ENCODE measurements around the gene TFDP3. TPM values are rescaled to one million over a fixed set of nuclear protein-coding genes. Genes with fewer than 3 reads are reported as not detected.

TFDP3 gene
- polyA plus RNA-seq, 3 donors, result not detected

- Histone ChIP-seq H3K9me3 (replicated peaks in 1 of 2; ENCODE audit: control insufficient read depth in 1 of 2, insufficient read depth in 1 of 2, low read length in 2 of 2) (no peaks in the 10 kb centered on the region), H3K79me2 (ENCODE audit: insufficient read depth, low read length) (no peaks in the 10 kb centered on the region), H3K27ac (ENCODE audit: low read depth in 1 of 2, low read length in 2 of 2) (no peak overlapping the region), H4K20me1 (ENCODE audit: insufficient read depth, low read length) (no peaks in the 10 kb centered on the region), H2AFZ (ENCODE audit: insufficient read depth, low read depth, low read length, poor library complexity, severe bottlenecking) (no peak overlapping the region), H3K27me3 (ENCODE audit: control insufficient read depth in 2 of 2, insufficient read depth in 2 of 2, low read length in 2 of 2) (no peaks in the 10 kb centered on the region), H3K36me3 (replicated peaks in 1 of 2; ENCODE audit: control insufficient read depth in 1 of 2, insufficient read depth in 2 of 2, low read length in 2 of 2) (no peaks in the 10 kb centered on the region), H3K9ac (ENCODE audit: insufficient read depth, low read length, poor library complexity, severe bottlenecking) (no peak overlapping the region), H3K4me1 (ENCODE audit: control insufficient read depth in 1 of 2, insufficient read depth in 2 of 2, low read length in 2 of 2) (no peaks in the 10 kb centered on the region), H3K4me2 (replicated peaks; ENCODE audit: extremely low read depth, low read length, poor library complexity, severe bottlenecking) (no peak overlapping the region), H3K4me3 (replicated peaks in 1 of 3; ENCODE audit: low read depth in 2 of 3, low read length in 3 of 3) (no peak overlapping the region)
- no peak overlapping the region for H3K4me3 Mint-ChIP-seq
- WGBS (ENCODE audit: insufficient coverage), result no CpG with 5 or more reads among the region's 3 CpGs
- intact Hi-C loops (cut with micrococcal nuclease), result no loop called here
- H3K9me3 Mint-ChIP-seq, result peaks cover 0 to 14% (median 6%) of the 10 kb centered on the region in 7 donors
- DNase-seq, result no peak
- H3K4me1 Mint-ChIP-seq, result no peaks in the 10 kb centered on the region
- H3K36me3 Mint-ChIP-seq, result no peaks in the 10 kb centered on the region
- no peak for TF ChIP-seq CTCF (IDR thresholded peaks at IDR 0.05)
- no peak overlapping the region for H3K27ac Mint-ChIP-seq
- peaks cover 0 to 12% (median 2%) of the 10 kb centered on the region in 3 donors for H3K27me3 Mint-ChIP-seq (ENCODE audit: low read depth in 3 of 3)
Measured at GRCh38 chrX:133215017-133215416, 3.1 kb downstream of the TFDP3 start.

- DNase-seq, result no peak
- Mint-ChIP-seq H3K9me3 (peaks cover 0 to 14% (median 6%) of the 10 kb centered on the region in 7 donors), H3K4me1 (no peaks in the 10 kb centered on the region), H3K36me3 (no peaks in the 10 kb centered on the region), H3K27me3 (ENCODE audit: low read depth in 3 of 3) (peaks cover 0 to 12% (median 2%) of the 10 kb centered on the region in 3 donors), H3K4me3 (no peak overlapping the region), H3K27ac (no peak overlapping the region)
- no peaks in the 10 kb centered on the region for H3K27me3 ChIP-seq (ENCODE audit: control insufficient read depth in 2 of 2, insufficient read depth in 2 of 2, low read length in 2 of 2)
- no peak overlapping the region for H3K27ac ChIP-seq (ENCODE audit: low read depth in 1 of 2, low read length in 2 of 2)
- intact Hi-C loops (cut with micrococcal nuclease), result no loop called here
- H4K20me1 ChIP-seq (ENCODE audit: insufficient read depth, low read length), result no peaks in the 10 kb centered on the region
- no peaks in the 10 kb centered on the region for H3K4me1 ChIP-seq (ENCODE audit: control insufficient read depth in 1 of 2, insufficient read depth in 2 of 2, low read length in 2 of 2)
- no peak overlapping the region for H3K4me2 ChIP-seq (replicated peaks; ENCODE audit: extremely low read depth, low read length, poor library complexity, severe bottlenecking)
- H3K36me3 ChIP-seq (replicated peaks in 1 of 2; ENCODE audit: control insufficient read depth in 1 of 2, insufficient read depth in 2 of 2, low read length in 2 of 2), result no peaks in the 10 kb centered on the region
- H2AFZ ChIP-seq (ENCODE audit: insufficient read depth, low read depth, low read length, poor library complexity, severe bottlenecking), result no peak overlapping the region
- H3K9ac ChIP-seq (ENCODE audit: insufficient read depth, low read length, poor library complexity, severe bottlenecking), result no peak overlapping the region
- no peak overlapping the region for H3K4me3 ChIP-seq (replicated peaks in 1 of 3; ENCODE audit: low read depth in 2 of 3, low read length in 3 of 3)
- H3K9me3 ChIP-seq (replicated peaks in 1 of 2; ENCODE audit: control insufficient read depth in 1 of 2, insufficient read depth in 1 of 2, low read length in 2 of 2), result no peaks in the 10 kb centered on the region
- WGBS (ENCODE audit: insufficient coverage), result no CpG with 5 or more reads among the region's 3 CpGs
- no peaks in the 10 kb centered on the region for H3K79me2 ChIP-seq (ENCODE audit: insufficient read depth, low read length)
- no peak for TF ChIP-seq CTCF (IDR thresholded peaks at IDR 0.05)
Measured at GRCh38 chrX:133214301-133214700, 3.9 kb downstream of the TFDP3 start.

Measured in CD14-positive monocyte (primary cell).